ENCODE results near the gene GALK1. TPM values are rescaled to one million over a fixed set of nuclear protein-coding genes. Genes with fewer than 3 reads are reported as not detected.

GALK1 gene
- total RNA-seq, 1 donor from 2014 or later = 18.4 TPM

GRCh38 chr17:75784473-75785015 lies 19.6 kb upstream of the GALK1 start, which contains the start of gene UNK:
Gene UNK, plus strand, starts transcription at chr17:75784806. Its CDS starts 75 bp downstream, at chr17:75784881.
- Histone ChIP-seq H3K4me1 (peaks cover 64% of the 10 kb centered on the region), H3K9me3 (no peaks in the 10 kb centered on the region), H3K27me3 (no peaks in the 10 kb centered on the region), H3K4me3 (peak within 1 kb of the TSS; percentile 62 to 86), H3K27ac (peak within 1 kb of the TSS; percentile 100), H3K36me3 (no peaks in the 10 kb centered on the region)
- peak in 1 of 2 donors; percentile 100 for DNase-seq (ENCODE audit: extremely low spot score in 2 of 2)
- intact Hi-C loops (cut with DNase I) = no loop called here
- TF ChIP-seq POLR2A (IDR thresholded peaks at IDR 0.05) (peak in 1 of 2 donors; percentile 84), POLR2AphosphoS5 (IDR thresholded peaks at IDR 0.05; ENCODE audit: insufficient read depth in 1 of 2, low read depth in 1 of 2) (peak in 1 of 2 donors; percentile 90)
- TF ChIP-seq, protein P1, sequence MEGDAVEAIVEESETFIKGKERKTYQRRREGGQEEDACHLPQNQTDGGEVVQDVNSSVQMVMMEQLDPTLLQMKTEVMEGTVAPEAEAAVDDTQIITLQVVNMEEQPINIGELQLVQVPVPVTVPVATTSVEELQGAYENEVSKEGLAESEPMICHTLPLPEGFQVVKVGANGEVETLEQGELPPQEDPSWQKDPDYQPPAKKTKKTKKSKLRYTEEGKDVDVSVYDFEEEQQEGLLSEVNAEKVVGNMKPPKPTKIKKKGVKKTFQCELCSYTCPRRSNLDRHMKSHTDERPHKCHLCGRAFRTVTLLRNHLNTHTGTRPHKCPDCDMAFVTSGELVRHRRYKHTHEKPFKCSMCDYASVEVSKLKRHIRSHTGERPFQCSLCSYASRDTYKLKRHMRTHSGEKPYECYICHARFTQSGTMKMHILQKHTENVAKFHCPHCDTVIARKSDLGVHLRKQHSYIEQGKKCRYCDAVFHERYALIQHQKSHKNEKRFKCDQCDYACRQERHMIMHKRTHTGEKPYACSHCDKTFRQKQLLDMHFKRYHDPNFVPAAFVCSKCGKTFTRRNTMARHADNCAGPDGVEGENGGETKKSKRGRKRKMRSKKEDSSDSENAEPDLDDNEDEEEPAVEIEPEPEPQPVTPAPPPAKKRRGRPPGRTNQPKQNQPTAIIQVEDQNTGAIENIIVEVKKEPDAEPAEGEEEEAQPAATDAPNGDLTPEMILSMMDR (IDR thresholded peaks at IDR 0.05) = peak in 1 of 3 experiments; percentile 24

- peaks cover 64% of the 10 kb centered on the region for H3K4me1 ChIP-seq
- peak in 1 of 2 donors; percentile 96 for DNase-seq (ENCODE audit: extremely low spot score in 2 of 2)
Observed at GRCh38 chr17:75783803-75784472, 18.9 kb upstream of the GALK1 start.

DNA sequence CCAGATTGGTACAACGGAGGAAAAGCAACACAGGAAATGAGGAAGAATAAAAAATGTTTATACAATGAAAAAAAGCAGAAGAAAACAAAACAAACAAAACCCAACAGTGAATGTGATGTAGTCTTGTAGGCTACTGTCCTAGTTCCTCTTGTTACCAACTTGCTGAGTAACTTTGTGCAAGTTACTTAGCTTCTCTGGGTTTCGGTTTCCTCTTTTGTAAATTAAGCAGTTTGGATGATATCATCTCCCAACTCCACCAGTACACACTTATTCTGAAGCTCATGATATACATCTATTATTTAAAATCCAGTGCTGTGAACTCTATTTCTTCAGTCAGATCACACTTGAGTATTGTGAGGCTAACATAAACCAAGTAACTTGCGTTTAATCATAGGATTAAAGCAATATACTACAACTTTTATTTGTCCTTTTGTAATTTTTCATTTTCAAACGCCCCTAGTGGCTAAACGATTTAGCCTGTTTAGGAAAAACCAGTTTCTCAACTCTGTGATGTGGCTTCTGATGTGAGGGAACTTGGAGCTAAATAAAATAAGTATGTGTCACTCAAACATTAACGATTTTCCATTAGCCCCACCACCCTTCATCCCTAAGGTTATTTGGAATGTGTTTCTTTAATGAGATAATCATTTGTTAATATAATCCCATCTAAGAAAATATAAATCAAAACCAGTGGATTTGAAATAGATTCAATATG lies 18.2 kb upstream of the GALK1 start:
- intact Hi-C loops (cut with DNase I) = no loop called here
- peaks cover 0 to 8% of the 10 kb centered on the region in 2 donors for H3K36me3 ChIP-seq
- peaks cover 63% of the 10 kb centered on the region for H3K4me1 ChIP-seq
- H3K27ac ChIP-seq = peak overlapping the region; percentile 100
- TF ChIP-seq, protein P1 (IDR thresholded peaks at IDR 0.05) = peak; percentile 32 to 77 (median 64)
- TF ChIP-seq POLR2A (IDR thresholded peaks at IDR 0.05) = no peak
- TF ChIP-seq POLR2AphosphoS5 (IDR thresholded peaks at IDR 0.05; ENCODE audit: insufficient read depth in 1 of 2, low read depth in 1 of 2) = peak in 1 of 2 donors; percentile 92
- H3K4me3 ChIP-seq = peak overlapping the region in 1 of 2 donors; percentile 15
- no peaks in the 10 kb centered on the region for H3K27me3 ChIP-seq
- DNase-seq (ENCODE audit: extremely low spot score in 2 of 2) = no peak
- no peaks in the 10 kb centered on the region for H3K9me3 ChIP-seq

More at GRCh38 chr17:75783803-75784472, 18.9 kb upstream of the GALK1 start:
- peak overlapping the region; percentile 100 for H3K27ac ChIP-seq
- no peaks in the 10 kb centered on the region for H3K27me3 ChIP-seq
- TF ChIP-seq POLR2AphosphoS5 (IDR thresholded peaks at IDR 0.05; ENCODE audit: insufficient read depth in 1 of 2, low read depth in 1 of 2) (no peak), POLR2A (IDR thresholded peaks at IDR 0.05) (no peak)
- TF ChIP-seq, protein P1 (IDR thresholded peaks at IDR 0.05) = no peak
- H3K9me3 ChIP-seq = no peaks in the 10 kb centered on the region
- intact Hi-C loops (cut with DNase I) = no loop called here
- peaks cover 0 to 1% of the 10 kb centered on the region in 2 donors for H3K36me3 ChIP-seq
- H3K4me3 ChIP-seq = peak overlapping the region; percentile 62 to 86

DNA sequence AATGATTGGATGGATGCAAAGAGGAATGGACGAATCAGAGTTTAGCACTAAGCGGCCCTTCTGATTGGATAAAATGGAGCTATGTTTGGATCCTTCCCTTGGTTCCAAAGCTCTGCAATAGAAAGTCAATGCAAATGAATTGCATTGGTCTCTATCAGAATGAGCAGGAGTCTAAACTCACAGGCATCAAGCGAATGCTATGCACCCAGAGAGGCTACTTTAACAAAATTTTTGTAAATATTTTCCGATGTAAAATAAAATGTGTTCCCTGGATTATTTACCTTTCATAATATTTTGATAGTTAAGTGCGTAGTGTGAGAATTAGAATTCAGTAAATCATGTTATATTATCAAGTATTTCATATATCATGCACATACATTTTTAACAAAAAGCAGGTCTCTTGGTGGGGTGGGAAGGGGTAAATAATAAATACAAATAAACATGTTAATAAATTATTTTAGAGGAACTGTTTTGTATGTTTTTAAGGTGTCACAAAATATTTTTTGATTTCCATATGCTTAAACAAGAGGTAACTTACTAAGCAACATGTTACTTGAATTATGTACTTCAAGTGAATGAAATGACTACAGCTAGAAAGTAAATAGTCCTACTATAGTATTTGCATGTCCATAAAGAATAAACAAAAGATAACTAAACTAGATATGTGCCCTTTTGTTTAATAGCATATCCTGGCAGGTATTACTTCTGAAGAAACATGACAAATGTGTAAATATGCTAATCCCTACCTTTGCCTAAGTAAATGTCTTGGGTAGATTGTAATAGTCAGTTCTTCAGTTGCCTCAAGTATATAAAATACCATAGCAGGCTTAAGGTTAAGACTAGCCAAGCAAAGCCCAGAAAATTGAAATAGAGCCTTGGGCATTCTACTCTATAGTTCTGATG lies 15.2 kb upstream of the GALK1 start:
- no peak for TF ChIP-seq POLR2A (IDR thresholded peaks at IDR 0.05)
- TF ChIP-seq POLR2AphosphoS5 (IDR thresholded peaks at IDR 0.05; ENCODE audit: insufficient read depth in 1 of 2, low read depth in 1 of 2) = peak in 1 of 2 donors; percentile 2
- no peaks in the 10 kb centered on the region for H3K27me3 ChIP-seq
- H3K36me3 ChIP-seq = peaks cover 0 to 26% of the 10 kb centered on the region in 2 donors
- no peak for DNase-seq (ENCODE audit: extremely low spot score in 2 of 2)
- H3K9me3 ChIP-seq = no peaks in the 10 kb centered on the region
- H3K4me3 ChIP-seq = peak overlapping the region in 1 of 2 donors; percentile 93
- peak overlapping the region; percentile 99 for H3K27ac ChIP-seq
- intact Hi-C loops (cut with DNase I) = loop anchor here (5.0 kb wide), 1 partner anchor 67 kb away; no protein-coding TSS in a partner anchor
- peaks cover 63% of the 10 kb centered on the region for H3K4me1 ChIP-seq
